OCI-LY3 (cell line): ENCODE data around the gene DCDC2.
"Not testable (repeated sequence)": the region's sequence is repeated elsewhere in the genome, so short reads cannot be mapped to it uniquely, and the experiment has no call there.

ENCODE experiments used
- EZH2phosphoT487 ChIP-seq: fragments of 200-600 bp; shearing (Covaris generic); IDR thresholded peaks from 2 replicates; pipeline ENCODE4 v1.6.1; 2018; ENCODE audit warnings: antibody characterized with exemption, mixed run types, low read depth
- TF ChIP-seq, protein P1 (sequence below): fragments of 200-600, 300-600 bp; sonication (generic); IDR thresholded peaks from 2 replicates; pipeline ENCODE4 v1.5.1; 2014; ENCODE audit warnings: antibody characterized with exemption, low read length, low read depth

DNA sequence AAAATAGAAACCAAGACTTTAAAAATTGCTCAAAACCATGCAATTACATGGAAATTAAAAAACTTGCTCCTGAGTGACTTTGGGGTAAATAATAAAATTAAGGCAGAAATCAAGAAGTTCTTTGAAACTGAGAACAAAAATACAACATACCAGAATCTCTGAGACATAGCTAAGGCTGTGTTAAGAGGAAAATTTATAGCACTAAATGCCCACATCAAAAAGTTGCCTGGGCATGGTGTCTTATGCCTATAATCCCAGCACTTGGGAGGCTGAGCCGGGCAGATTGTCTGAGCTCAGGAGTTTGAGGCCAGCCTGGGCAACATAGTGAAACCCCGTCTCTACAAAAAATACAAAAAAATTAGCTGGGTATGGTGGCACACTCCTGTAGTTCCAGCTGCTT, 64.0 kb downstream of the DCDC2 start:
- TF ChIP-seq, protein P1, sequence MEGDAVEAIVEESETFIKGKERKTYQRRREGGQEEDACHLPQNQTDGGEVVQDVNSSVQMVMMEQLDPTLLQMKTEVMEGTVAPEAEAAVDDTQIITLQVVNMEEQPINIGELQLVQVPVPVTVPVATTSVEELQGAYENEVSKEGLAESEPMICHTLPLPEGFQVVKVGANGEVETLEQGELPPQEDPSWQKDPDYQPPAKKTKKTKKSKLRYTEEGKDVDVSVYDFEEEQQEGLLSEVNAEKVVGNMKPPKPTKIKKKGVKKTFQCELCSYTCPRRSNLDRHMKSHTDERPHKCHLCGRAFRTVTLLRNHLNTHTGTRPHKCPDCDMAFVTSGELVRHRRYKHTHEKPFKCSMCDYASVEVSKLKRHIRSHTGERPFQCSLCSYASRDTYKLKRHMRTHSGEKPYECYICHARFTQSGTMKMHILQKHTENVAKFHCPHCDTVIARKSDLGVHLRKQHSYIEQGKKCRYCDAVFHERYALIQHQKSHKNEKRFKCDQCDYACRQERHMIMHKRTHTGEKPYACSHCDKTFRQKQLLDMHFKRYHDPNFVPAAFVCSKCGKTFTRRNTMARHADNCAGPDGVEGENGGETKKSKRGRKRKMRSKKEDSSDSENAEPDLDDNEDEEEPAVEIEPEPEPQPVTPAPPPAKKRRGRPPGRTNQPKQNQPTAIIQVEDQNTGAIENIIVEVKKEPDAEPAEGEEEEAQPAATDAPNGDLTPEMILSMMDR, result not testable (repeated sequence)
- not testable (repeated sequence) for TF ChIP-seq EZH2phosphoT487
